Cardiac fibroblast (primary cell): ENCODE results near the gene IQCE.
"Not testable (repeated sequence)": the region's sequence is repeated elsewhere in the genome, so short reads cannot be mapped to it uniquely, and the experiment has no call there.

Source experiments
- DNase-seq, 2 donors: peaks; one replicate each; pipeline versions ENCODE4 v3.0.0 to v3.0.0-alpha.2; 2010; ENCODE audit warnings: low read depth in 2 of 2
- H3K4me3 ChIP-seq, 2 donors: replicated peaks in 1 of 2; 1 replicate in 1 of 2; 2 replicates in 1 of 2; pipeline ENCODE4 v1.5.1; 2011; ENCODE audit warnings: low read depth in 2 of 2, low read length in 2 of 2, mild to moderate bottlenecking in 2 of 2, moderate library complexity in 1 of 2
- TF ChIP-seq, protein P1 (sequence below): IDR thresholded peaks from one replicate; pipeline ENCODE4 v1.5.1; 2011; ENCODE audit warnings: low read depth, mild to moderate bottlenecking, low read length, inconsistent platforms

The IQCE gene

DNA sequence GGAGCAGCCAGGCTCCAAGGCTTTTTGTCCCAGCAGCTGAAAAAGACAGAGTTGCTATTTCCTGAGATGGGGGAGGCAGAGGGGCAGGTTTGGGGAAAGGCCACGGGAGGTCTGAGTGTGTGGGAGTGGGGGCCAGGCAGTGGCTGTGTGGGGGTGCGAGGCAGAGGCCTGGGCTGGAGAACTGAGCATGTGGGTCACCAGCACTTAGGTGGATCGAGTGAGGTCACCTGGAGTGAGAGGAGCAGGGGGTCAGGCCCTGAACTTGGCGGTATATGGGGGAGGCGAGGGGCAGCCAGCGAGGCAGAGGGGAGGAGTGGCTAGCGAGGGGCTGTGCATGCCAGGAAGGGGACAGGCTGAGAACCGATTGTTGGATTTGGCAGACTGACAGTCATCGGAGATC lies 28.4 kb downstream of the IQCE start:
- TF ChIP-seq, protein P1, sequence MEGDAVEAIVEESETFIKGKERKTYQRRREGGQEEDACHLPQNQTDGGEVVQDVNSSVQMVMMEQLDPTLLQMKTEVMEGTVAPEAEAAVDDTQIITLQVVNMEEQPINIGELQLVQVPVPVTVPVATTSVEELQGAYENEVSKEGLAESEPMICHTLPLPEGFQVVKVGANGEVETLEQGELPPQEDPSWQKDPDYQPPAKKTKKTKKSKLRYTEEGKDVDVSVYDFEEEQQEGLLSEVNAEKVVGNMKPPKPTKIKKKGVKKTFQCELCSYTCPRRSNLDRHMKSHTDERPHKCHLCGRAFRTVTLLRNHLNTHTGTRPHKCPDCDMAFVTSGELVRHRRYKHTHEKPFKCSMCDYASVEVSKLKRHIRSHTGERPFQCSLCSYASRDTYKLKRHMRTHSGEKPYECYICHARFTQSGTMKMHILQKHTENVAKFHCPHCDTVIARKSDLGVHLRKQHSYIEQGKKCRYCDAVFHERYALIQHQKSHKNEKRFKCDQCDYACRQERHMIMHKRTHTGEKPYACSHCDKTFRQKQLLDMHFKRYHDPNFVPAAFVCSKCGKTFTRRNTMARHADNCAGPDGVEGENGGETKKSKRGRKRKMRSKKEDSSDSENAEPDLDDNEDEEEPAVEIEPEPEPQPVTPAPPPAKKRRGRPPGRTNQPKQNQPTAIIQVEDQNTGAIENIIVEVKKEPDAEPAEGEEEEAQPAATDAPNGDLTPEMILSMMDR: no peak

GRCh38 chr7:2587778-2588177 lies 29.0 kb downstream of the IQCE start:
- DNase-seq: no peak
- TF ChIP-seq, protein P1: no peak
- no peak overlapping the region for H3K4me3 ChIP-seq

More for the DNA sequence above, 28.4 kb downstream of the IQCE start:
- no peak overlapping the region for H3K4me3 ChIP-seq
- DNase-seq: no peak

DNA sequence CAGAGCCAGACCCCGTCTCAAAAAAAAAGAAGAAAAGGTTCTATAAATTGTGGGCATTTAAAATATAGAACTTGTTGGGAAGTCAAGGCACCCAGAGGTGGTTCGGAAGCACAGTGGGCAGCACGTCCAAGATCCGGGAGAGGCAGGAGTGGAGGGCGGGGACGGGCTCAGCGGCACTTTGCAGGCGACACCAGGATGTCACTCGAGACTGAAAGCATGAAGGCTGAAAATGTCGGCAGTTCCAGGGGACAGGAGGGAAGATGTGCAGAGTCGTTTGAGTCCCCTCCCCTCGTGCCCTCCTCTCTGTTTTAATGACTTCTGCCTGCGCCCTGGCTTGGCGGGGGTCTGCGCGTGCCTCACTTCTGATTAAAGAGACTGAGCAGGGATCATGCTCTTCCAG lies 30.6 kb downstream of the IQCE start:
- TF ChIP-seq, protein P1: no peak
- H3K4me3 ChIP-seq: no peak overlapping the region
- DNase-seq: no peak

DNA sequence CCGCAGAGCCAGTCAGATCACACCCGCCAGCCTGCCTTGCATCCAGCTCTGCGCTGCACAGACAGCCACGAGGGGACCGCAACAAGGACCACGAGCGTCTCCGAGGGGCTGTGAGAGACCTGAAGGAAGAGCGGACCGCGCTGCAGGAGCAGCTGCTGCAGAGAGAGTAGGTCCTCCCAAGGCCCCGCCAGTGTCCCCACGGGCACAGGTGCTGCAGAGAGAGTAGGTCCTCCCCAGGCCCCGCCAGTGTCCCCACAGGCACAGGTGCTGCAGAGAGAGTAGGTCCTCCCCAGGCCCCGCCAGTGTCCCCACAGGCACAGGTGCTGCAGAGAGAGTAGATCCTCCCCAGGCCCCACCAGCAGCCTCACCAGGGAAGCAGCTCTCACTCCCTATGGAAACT lies 31.2 kb downstream of the IQCE start:
- H3K4me3 ChIP-seq, DNase-seq: not testable (repeated sequence)

DNA sequence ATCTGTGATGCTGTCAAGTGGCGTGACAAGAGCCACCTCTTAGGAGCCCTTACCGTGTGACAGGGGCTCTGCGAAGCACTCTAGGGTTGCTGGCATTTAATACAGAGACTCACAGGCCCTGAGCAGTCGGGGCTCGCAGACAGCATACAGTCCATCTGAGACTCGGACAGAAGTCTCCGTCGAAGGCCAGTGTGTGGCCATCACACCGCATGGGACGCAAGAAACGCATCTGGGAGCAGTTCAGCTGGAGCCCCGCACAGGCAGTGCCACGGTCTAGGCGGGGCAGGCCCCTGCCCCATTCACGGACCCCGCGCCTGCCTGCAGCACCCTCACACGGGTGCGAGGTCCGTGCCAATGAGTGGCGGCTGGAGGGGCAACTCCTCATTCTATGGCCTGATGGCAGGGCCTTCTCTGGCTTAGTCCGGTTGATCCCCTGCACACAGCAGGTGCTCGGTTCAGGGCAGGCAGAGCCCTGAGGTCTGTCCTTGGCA lies 33.6 kb downstream of the IQCE start:
- H3K4me3 ChIP-seq: no peak overlapping the region
- no peak for DNase-seq
- TF ChIP-seq, protein P1: no peak

- no peak for DNase-seq
- TF ChIP-seq, protein P1: no peak
- no peak overlapping the region for H3K4me3 ChIP-seq
Measured at GRCh38 chr7:2593036-2593727, 34.4 kb downstream of the IQCE start.

DNA sequence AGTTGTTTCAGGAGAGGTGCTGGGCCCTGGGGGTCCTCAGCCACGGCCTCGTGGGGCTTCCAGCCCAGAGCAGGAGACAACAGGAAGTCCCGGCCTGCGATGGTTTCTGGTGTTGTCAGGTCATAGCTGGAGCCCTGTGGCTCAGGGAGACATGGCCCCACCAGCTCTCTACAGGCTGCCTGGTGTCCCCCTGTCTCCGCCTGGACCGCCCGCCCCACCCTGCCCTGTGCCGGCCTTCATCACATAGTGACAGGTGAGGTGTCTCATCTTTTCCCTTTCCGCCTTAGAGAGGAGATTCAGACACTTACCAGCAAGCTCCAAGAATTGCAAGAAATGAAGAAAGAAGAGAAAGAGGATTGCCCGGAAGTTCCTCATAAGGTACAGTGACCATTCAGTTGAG lies 35.8 kb downstream of the IQCE start:
- DNase-seq: no peak
- TF ChIP-seq, protein P1: no peak
- no peak overlapping the region for H3K4me3 ChIP-seq
